Glutamatergic neuron (in vitro differentiated cells): ENCODE measurements around the gene SMPDL3A. TPM values are rescaled to one million over a fixed set of nuclear protein-coding genes. Genes with fewer than 3 reads are reported as not detected.
A peak's percentile ranks its signal among the peaks of the same experiment; 100 is the strongest.
"Not testable (repeated sequence)": the region's sequence is repeated elsewhere in the genome, so short reads cannot be mapped to it uniquely, and the experiment has no call there.

ENCODE experiments used
- DNase-seq: peaks from one replicate; pipeline ENCODE4 v3.0.0; 2022
- H3K27ac Mint-ChIP-seq: one replicate; pipeline ENCODE4 v1.8.0; 2020; ENCODE audit warnings: mild to moderate bottlenecking, mixed read lengths, inconsistent platforms; ENCODE audit not compliant: unreplicated experiment
- H3K27me3 Mint-ChIP-seq: one replicate; pipeline ENCODE4 v1.8.0; 2020; ENCODE audit warnings: mild to moderate bottlenecking, moderate library complexity, mixed read lengths, inconsistent platforms; ENCODE audit not compliant: unreplicated experiment
- H3K36me3 Mint-ChIP-seq: one replicate; pipeline ENCODE4 v1.8.0; 2020; ENCODE audit warnings: mild to moderate bottlenecking, mixed read lengths, inconsistent platforms; ENCODE audit not compliant: unreplicated experiment
- H3K4me1 Mint-ChIP-seq: one replicate; pipeline ENCODE4 v1.8.0; 2020; ENCODE audit warnings: mild to moderate bottlenecking, low read depth, mixed read lengths, inconsistent platforms; ENCODE audit not compliant: unreplicated experiment
- H3K4me3 Mint-ChIP-seq: one replicate; pipeline ENCODE4 v1.8.0; 2020; ENCODE audit warnings: mild to moderate bottlenecking, mixed read lengths, inconsistent platforms; ENCODE audit not compliant: unreplicated experiment
- H3K9me3 Mint-ChIP-seq: one replicate; pipeline ENCODE4 v1.8.0; 2020; ENCODE audit warnings: mild to moderate bottlenecking, moderate library complexity, mixed read lengths, inconsistent platforms; ENCODE audit not compliant: unreplicated experiment
- long read RNA-seq: library from polyadenylated mRNA; unstranded; transcript quantifications from one replicate; pipeline ENCODE4 v2.0.0, GENCODE V29; 2020; ENCODE audit not compliant: unreplicated experiment
- total RNA-seq: library from RNA; stranded (reverse); fragmentation: NEBNext Ultra II Directional; extraction: Animal tissue kit (Norgen Biotek cat#: 25700); gene quantifications from one replicate; pipeline ENCODE4 v1.2.1, GENCODE V29; 2021; ENCODE audit not compliant: unreplicated experiment
- TF ChIP-seq, protein P1 (sequence below): fragments of 200-600 bp; sonication (generic); IDR thresholded peaks from one replicate; pipeline ENCODE4 v1.5.0; 2021; ENCODE audit not compliant: partially characterized antibody, unreplicated experiment

Gene SMPDL3A
- 10.0 TPM for total RNA-seq
- long read RNA-seq, transcript SMPDL3A-201 (8 exons, 1,851 nt) = major isoform, 6 of 7 reads
- long read RNA-seq, partial matches to known transcripts = 0 of 7 reads
- long read RNA-seq, other reads (novel, unspliced or antisense) = 1 of 7 reads

GRCh38 chr6:122789182-122790027 is at the start of gene SMPDL3A:
Gene SMPDL3A, plus strand, starts transcription at chr6:122789258. Its CDS starts 89 bp downstream, at chr6:122789347.
- no peaks in the 10 kb centered on the region for H3K36me3 Mint-ChIP-seq
- TF ChIP-seq, protein P1, sequence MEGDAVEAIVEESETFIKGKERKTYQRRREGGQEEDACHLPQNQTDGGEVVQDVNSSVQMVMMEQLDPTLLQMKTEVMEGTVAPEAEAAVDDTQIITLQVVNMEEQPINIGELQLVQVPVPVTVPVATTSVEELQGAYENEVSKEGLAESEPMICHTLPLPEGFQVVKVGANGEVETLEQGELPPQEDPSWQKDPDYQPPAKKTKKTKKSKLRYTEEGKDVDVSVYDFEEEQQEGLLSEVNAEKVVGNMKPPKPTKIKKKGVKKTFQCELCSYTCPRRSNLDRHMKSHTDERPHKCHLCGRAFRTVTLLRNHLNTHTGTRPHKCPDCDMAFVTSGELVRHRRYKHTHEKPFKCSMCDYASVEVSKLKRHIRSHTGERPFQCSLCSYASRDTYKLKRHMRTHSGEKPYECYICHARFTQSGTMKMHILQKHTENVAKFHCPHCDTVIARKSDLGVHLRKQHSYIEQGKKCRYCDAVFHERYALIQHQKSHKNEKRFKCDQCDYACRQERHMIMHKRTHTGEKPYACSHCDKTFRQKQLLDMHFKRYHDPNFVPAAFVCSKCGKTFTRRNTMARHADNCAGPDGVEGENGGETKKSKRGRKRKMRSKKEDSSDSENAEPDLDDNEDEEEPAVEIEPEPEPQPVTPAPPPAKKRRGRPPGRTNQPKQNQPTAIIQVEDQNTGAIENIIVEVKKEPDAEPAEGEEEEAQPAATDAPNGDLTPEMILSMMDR = peak; percentile 19
- peak; percentile 89 for DNase-seq
- peaks cover 10% of the 10 kb centered on the region for H3K27me3 Mint-ChIP-seq
- peak within 1 kb of the TSS; percentile 86 for H3K4me3 Mint-ChIP-seq
- H3K4me1 Mint-ChIP-seq = peaks cover 9% of the 10 kb centered on the region
- H3K27ac Mint-ChIP-seq = peak within 1 kb of the TSS; percentile 99
- peaks cover 10% of the 10 kb centered on the region for H3K9me3 Mint-ChIP-seq

GRCh38 chr6:122740091-122740490 is 49.0 kb upstream of the SMPDL3A start:
- TF ChIP-seq, protein P1 = no peak
- H3K27ac Mint-ChIP-seq = no peak overlapping the region
- no peak overlapping the region for H3K4me3 Mint-ChIP-seq
- no peaks in the 10 kb centered on the region for H3K36me3 Mint-ChIP-seq
- H3K4me1 Mint-ChIP-seq = peaks cover 15% of the 10 kb centered on the region
- no peaks in the 10 kb centered on the region for H3K27me3 Mint-ChIP-seq
- no peaks in the 10 kb centered on the region for H3K9me3 Mint-ChIP-seq
- no peak for DNase-seq

DNA sequence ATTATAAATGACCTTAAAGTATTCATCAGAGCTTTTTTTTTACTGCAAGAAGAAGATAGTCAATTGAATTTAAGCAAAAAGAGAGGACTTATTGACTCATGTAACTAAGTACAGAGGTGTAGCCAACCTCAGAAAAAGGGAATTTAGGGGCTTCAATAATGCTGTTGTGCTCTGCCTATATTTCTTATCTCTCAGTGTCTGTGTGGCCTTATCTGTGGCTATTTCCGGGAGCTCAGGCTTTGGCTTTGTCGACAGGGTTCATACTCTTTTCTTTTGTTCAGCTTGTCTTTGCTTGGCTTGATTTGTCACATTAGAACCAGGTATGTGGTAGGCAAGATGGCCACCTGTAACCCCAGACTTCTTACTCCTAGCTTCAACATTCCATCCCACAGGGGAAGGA is 48.1 kb upstream of the SMPDL3A start:
- DNase-seq = no peak
- Mint-ChIP-seq H3K4me1 (peaks cover 8% of the 10 kb centered on the region), H3K36me3 (no peaks in the 10 kb centered on the region), H3K27ac (no peak overlapping the region), H3K4me3 (no peak overlapping the region), H3K9me3 (no peaks in the 10 kb centered on the region), H3K27me3 (no peaks in the 10 kb centered on the region)
- TF ChIP-seq, protein P1 = no peak

DNA sequence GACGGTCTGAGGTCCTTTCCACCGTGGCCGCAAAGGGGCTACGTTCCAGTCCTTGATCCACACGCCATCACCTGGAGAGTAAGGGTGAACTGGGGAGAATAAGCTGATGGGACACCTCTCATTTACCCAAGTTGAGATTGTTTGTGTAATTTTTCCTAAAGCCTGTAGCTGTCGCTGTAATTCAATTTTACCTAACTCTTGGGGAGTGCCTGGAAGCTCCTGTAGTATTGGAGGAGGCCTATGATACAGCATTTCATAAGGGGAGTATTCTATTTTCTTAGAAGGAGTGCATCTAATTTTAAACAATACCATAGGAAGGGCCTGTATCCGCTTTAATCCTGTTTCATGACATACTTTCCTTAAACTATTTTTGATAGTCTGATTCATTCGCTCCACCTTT is 44.8 kb upstream of the SMPDL3A start:
- H3K4me3 Mint-ChIP-seq, H3K9me3 Mint-ChIP-seq, H3K27ac Mint-ChIP-seq, H3K27me3 Mint-ChIP-seq, H3K4me1 Mint-ChIP-seq, DNase-seq, H3K36me3 Mint-ChIP-seq: not testable (repeated sequence)
- TF ChIP-seq, protein P1 = peak; percentile 20

DNA sequence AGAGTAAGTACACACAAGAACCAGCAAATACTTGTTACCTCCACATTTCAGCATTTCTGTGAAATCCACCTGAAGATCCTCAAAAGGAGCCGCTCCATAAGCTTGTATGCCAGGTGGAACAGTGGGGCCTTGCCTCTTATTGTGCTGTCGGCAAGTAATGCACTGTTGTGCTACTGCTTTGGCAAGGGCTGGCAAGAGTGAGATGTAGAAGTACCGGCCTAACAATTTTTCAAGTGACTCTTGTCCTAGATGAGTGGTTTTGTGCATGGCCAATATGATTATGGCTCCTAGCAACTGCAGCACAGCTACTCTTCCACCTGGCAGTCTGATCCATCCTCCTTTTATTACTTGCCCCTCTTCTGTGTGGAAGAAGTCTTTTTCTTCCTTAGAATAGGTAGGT is 44.2 kb upstream of the SMPDL3A start:
- not testable (repeated sequence) for DNase-seq, H3K9me3 Mint-ChIP-seq, H3K27me3 Mint-ChIP-seq, H3K4me3 Mint-ChIP-seq, H3K36me3 Mint-ChIP-seq, H3K27ac Mint-ChIP-seq, H3K4me1 Mint-ChIP-seq
